Activated CD4-positive, alpha-beta T cell treated with anti-CD3 and anti-CD28 coated beads, Interleukin-2, amount 50 U/mL, for 1 hour (primary cell): ENCODE results near the gene DENND1B.

ENCODE experiments used
- DNase-seq: peaks from one replicate; pipeline ENCODE4 v3.0.0-alpha.2; 2020

The DENND1B gene

GRCh38 chr1:197463142-197463541 lies 312.1 kb downstream of the DENND1B start:
- DNase-seq, result no peak

GRCh38 chr1:197462539-197462938 lies 312.7 kb downstream of the DENND1B start:
- DNase-seq, result no peak
